Transverse colon (tissue), 4 donors: Measurements from ENCODE around the gene SDK1. TPM values are rescaled to one million over a fixed set of nuclear protein-coding genes. Genes with fewer than 3 reads are reported as not detected.

ENCODE experiments used
- DNase-seq: peaks from one replicate; pipeline ENCODE4 v3.0.0-alpha.2; 2019
- H3K27ac ChIP-seq, 4 donors: fragments of 200-600 bp; sonication (generic); 2 replicates each; pipeline ENCODE4 v1.5.1; 2016 to 2018; ENCODE audit warnings: inconsistent platforms in 4 of 4
- H3K27me3 ChIP-seq: fragments of 200-600 bp; sonication (generic); 2 replicates; pipeline ENCODE4 v1.5.1; 2017; ENCODE audit warnings: inconsistent platforms
- H3K36me3 ChIP-seq, 4 donors: fragments of 200-600 bp; sonication (generic); 2 replicates each; pipeline ENCODE4 v1.5.1; 2017 to 2019; ENCODE audit warnings: inconsistent platforms in 4 of 4
- H3K4me1 ChIP-seq, 4 donors: fragments of 200-600 bp; sonication (generic); 2 replicates each; pipeline ENCODE4 v1.5.1; 2017 to 2020; ENCODE audit warnings: inconsistent platforms in 4 of 4
- H3K4me3 ChIP-seq, 4 donors: fragments of 200-600 bp; sonication (generic); 1 replicate in 1 of 4; 2 replicates in 3 of 4; pipeline versions ENCODE4 v1.5.1 to v1.6.1; 2017 to 2019; ENCODE audit warnings: inconsistent platforms in 4 of 4
- H3K9me3 ChIP-seq, 2 donors: fragments of 200-600 bp; sonication (generic); 2 replicates each; pipeline ENCODE4 v1.5.1; 2017 to 2019; ENCODE audit warnings: inconsistent platforms in 2 of 2
- CTCF ChIP-seq, 5 experiments: fragments of 200-600 bp in 3 of 5; fragments of 450-650 bp in 2 of 5; sonication (generic) in 3 of 5; IDR thresholded peaks; 1 replicate in 2 of 5; 2 replicates in 3 of 5; pipeline ENCODE4 v1.5.1; 2016 to 2017; ENCODE audit warnings: antibody characterized with exemption in 5 of 5, inconsistent platforms in 3 of 5, mild to moderate bottlenecking in 2 of 5, moderate library complexity in 1 of 5
- EP300 ChIP-seq: sonication (generic); formaldehyde crosslinking; IDR thresholded peaks from one replicate; pipeline ENCODE4 v1.6.1; 2017; ENCODE audit warnings: antibody characterized with exemption, low read depth
- POLR2A ChIP-seq: fragments of 450-650 bp; IDR thresholded peaks from one replicate; pipeline ENCODE4 v1.6.1; 2016; ENCODE audit warnings: antibody characterized with exemption, mild to moderate bottlenecking, moderate library complexity
- POLR2AphosphoS5 ChIP-seq, 3 donors: sonication (generic); formaldehyde crosslinking; IDR thresholded peaks; one replicate each; pipeline ENCODE4 v1.6.1; 2016; ENCODE audit warnings: antibody characterized with exemption in 3 of 3
- WGBS, 2 donors: methylation state at CpG; one replicate each; pipeline ENCODE4 v1.1.5; 2018; ENCODE audit warnings: low coverage in 1 of 2; 5-methylcytosine and 5-hydroxymethylcytosine counted together
- in situ Hi-C, 4 donors: fragments of 200-750 bp; cut with MboI; loops; one replicate each; pipeline versions ENCODE4 v1.15.0 to v1.15.1; 2017; ENCODE audit warnings: low sequenced_read_pairs in 3 of 4, low pct_ligation_motif_present in 1 of 4, low pct_unique_long_range_greater_than_20kb in 1 of 4
- intact Hi-C: fragments of 100-400 bp; cut with DNase I; formaldehyde crosslinking; loops from one replicate; pipeline ENCODE4 v1.15.1; 2023; ENCODE audit warnings: low total_unique reads
- total RNA-seq, 4 donors: library from RNA; depleted of rRNA; stranded (reverse); fragments of >200 nt; gene quantifications; one replicate each; pipeline ENCODE4 v1.1.0, GENCODE V29; 2016

The SDK1 gene
- total RNA-seq, 4 donors from 2014 or later: 4.0 to 8.6 (median 5.4) TPM

- in situ Hi-C loops (no loop called here), intact Hi-C loops (no loop called here)
- WGBS, 2 donors: 83% methylated on average over 7 of the region's 7 CpGs; no CpG with 5 or more reads in 1 of the 2 donors
- Histone ChIP-seq H3K36me3 (no peaks in the 10 kb centered on the region), H3K9me3 (no peaks in the 10 kb centered on the region), H3K27me3 (no peaks in the 10 kb centered on the region), H3K4me3 (no peak overlapping the region), H3K27ac (no peak overlapping the region), H3K4me1 (no peaks in the 10 kb centered on the region)
- DNase-seq: no peak
- TF ChIP-seq EP300: no peak
- TF ChIP-seq POLR2A: no peak
- TF ChIP-seq POLR2AphosphoS5 (IDR thresholded peaks at IDR 0.05): no peak
Measured at GRCh38 chr7:4195660-4196059, 894.6 kb downstream of the SDK1 start.

GRCh38 chr7:4196121-4196819, 895.2 kb downstream of the SDK1 start:
- no peak for DNase-seq
- no peak overlapping the region for H3K27ac ChIP-seq
- in situ Hi-C loops: no loop called here
- no peak for TF ChIP-seq POLR2A
- no peak for TF ChIP-seq EP300
- H3K9me3 ChIP-seq: no peaks in the 10 kb centered on the region
- H3K4me1 ChIP-seq: no peaks in the 10 kb centered on the region
- no peaks in the 10 kb centered on the region for H3K36me3 ChIP-seq
- H3K27me3 ChIP-seq: no peaks in the 10 kb centered on the region
- WGBS, 2 donors: 87 to 88% methylated on average over 4 to 15 of the region's 15 CpGs
- no peak overlapping the region for H3K4me3 ChIP-seq
- intact Hi-C loops: no loop called here

- WGBS, 2 donors: 64 to 100% methylated on average over 1 to 6 of the region's 6 CpGs
- no peaks in the 10 kb centered on the region for H3K9me3 ChIP-seq
- H3K36me3 ChIP-seq: no peaks in the 10 kb centered on the region
- H3K4me1 ChIP-seq: no peaks in the 10 kb centered on the region
- no peak overlapping the region for H3K4me3 ChIP-seq
- no peaks in the 10 kb centered on the region for H3K27me3 ChIP-seq
- no peak for DNase-seq
- intact Hi-C loops (no loop called here), in situ Hi-C loops (no loop called here)
- H3K27ac ChIP-seq: no peak overlapping the region
- TF ChIP-seq EP300: no peak
- no peak for TF ChIP-seq POLR2A
- no peak for TF ChIP-seq CTCF (IDR thresholded peaks at IDR 0.05)
- TF ChIP-seq POLR2AphosphoS5 (IDR thresholded peaks at IDR 0.05): no peak
Measured at GRCh38 chr7:4198301-4198700, 897.2 kb downstream of the SDK1 start.

- DNase-seq: no peak
- Histone ChIP-seq H3K4me3 (no peak overlapping the region), H3K36me3 (no peaks in the 10 kb centered on the region), H3K9me3 (no peaks in the 10 kb centered on the region), H3K27me3 (no peaks in the 10 kb centered on the region), H3K27ac (no peak overlapping the region), H3K4me1 (no peaks in the 10 kb centered on the region)
- 92% methylated on average over 2 of the region's 2 CpGs; no CpG with 5 or more reads in 1 of the 2 donors for WGBS, 2 donors
- intact Hi-C loops (no loop called here), in situ Hi-C loops (no loop called here)
- no peak for TF ChIP-seq POLR2A
- TF ChIP-seq CTCF (IDR thresholded peaks at IDR 0.05): no peak
- no peak for TF ChIP-seq POLR2AphosphoS5 (IDR thresholded peaks at IDR 0.05)
- TF ChIP-seq EP300: no peak
Measured at GRCh38 chr7:4200546-4201094, 899.6 kb downstream of the SDK1 start.

GRCh38 chr7:4201566-4201965, 900.5 kb downstream of the SDK1 start:
- Histone ChIP-seq H3K27me3 (no peaks in the 10 kb centered on the region), H3K36me3 (no peaks in the 10 kb centered on the region), H3K4me3 (no peak overlapping the region), H3K9me3 (no peaks in the 10 kb centered on the region), H3K4me1 (no peaks in the 10 kb centered on the region), H3K27ac (no peak overlapping the region)
- no peak for DNase-seq
- in situ Hi-C loops: no loop called here
- 89% methylated on average over 6 of the region's 6 CpGs; no CpG with 5 or more reads in 1 of the 2 donors for WGBS, 2 donors
- intact Hi-C loops: no loop called here
- TF ChIP-seq POLR2A (no peak), POLR2AphosphoS5 (IDR thresholded peaks at IDR 0.05) (no peak), CTCF (IDR thresholded peaks at IDR 0.05) (no peak), EP300 (no peak)
